H1 (cell line): ENCODE results near the gene VSTM2L. TPM values are rescaled to one million over a fixed set of nuclear protein-coding genes. Genes with fewer than 3 reads are reported as not detected.

Experiments used
- CTCF ChIA-PET: fragments of 300-600 bp; sonication (Branson Sonifier 250); formaldehyde crosslinking; loops from one replicate; lab custom pipeline; 2021; ENCODE audit not compliant: partially characterized antibody; lab: Charles Lee
- POLR2A ChIA-PET: fragments of 300-600 bp; sonication (Branson Sonifier 250); formaldehyde crosslinking; loops from one replicate; lab custom pipeline; 2021; ENCODE audit warnings: inconsistent platforms; ENCODE audit not compliant: partially characterized antibody; lab: Charles Lee
- DNase-seq, 2 experiments: peaks; one replicate each; pipeline versions ENCODE4 v3.0.0 to v3.0.0-alpha.2; 2010 to 2022; ENCODE audit warnings: low spot score in 2 of 2, low read depth in 1 of 2, mixed read lengths in 1 of 2
- FAIRE-seq: peaks from 2 replicates; lab custom pipeline; 2011; peaks lifted over from hg19 to GRCh38; lab: Jason Lieb, UNC
- H2AFZ ChIP-seq: 2 replicates; pipeline ENCODE4 v1.8.1; 2012; ENCODE audit warnings: low read length, inconsistent platforms
- H2AK5ac ChIP-seq: 2 replicates; pipeline ENCODE4 v1.6.1; 2013; ENCODE audit warnings: low read depth, low read length
- H2BK120ac ChIP-seq: replicated peaks from 2 replicates; pipeline ENCODE3; 2013; ENCODE audit warnings: low read depth, low read length, inconsistent platforms
- H2BK12ac ChIP-seq: 2 replicates; pipeline ENCODE4 v1.6.1; 2013; ENCODE audit warnings: low read depth, low read length
- H2BK15ac ChIP-seq: 2 replicates; pipeline ENCODE4 v1.6.1; 2013; ENCODE audit warnings: low read length
- H2BK20ac ChIP-seq: 2 replicates; pipeline ENCODE4 v1.6.1; 2013; ENCODE audit warnings: low read length
- H2BK5ac ChIP-seq: 2 replicates; pipeline ENCODE4 v1.6.1; 2013; ENCODE audit warnings: low read depth, low read length
- H3K14ac ChIP-seq: 2 replicates; pipeline ENCODE4 v1.6.1; 2013; ENCODE audit warnings: inconsistent platforms; ENCODE audit not compliant: insufficient read length
- H3K18ac ChIP-seq: 2 replicates; pipeline ENCODE4 v1.6.1; 2013; ENCODE audit warnings: low read length; ENCODE audit errors: extremely low read depth
- H3K23ac ChIP-seq: 2 replicates; pipeline ENCODE4 v1.6.1; 2013; ENCODE audit warnings: inconsistent platforms; ENCODE audit not compliant: insufficient read length
- H3K23me2 ChIP-seq: 2 replicates; pipeline ENCODE4 v1.6.1; 2013; ENCODE audit warnings: low read depth, low read length
- H3K27ac ChIP-seq: 2 replicates; pipeline ENCODE4 v1.6.1; 2011; ENCODE audit warnings: low read depth, low read length, inconsistent platforms
- H3K27me3 ChIP-seq, 4 experiments: replicated peaks in 1 of 4; 1 replicate in 1 of 4; 2 replicates in 3 of 4; pipeline versions ENCODE4 v1.6.1 to v1.8.1; 2011 to 2013; ENCODE audit warnings: low read length in 3 of 4, mild to moderate bottlenecking in 3 of 4, inconsistent platforms in 2 of 4, mixed read lengths in 2 of 4, moderate library complexity in 1 of 4; ENCODE audit not compliant: control insufficient read depth in 3 of 4, insufficient read depth in 3 of 4; ENCODE audit errors: extremely low read depth in 1 of 4
- H3K36me3 ChIP-seq, 4 experiments: 2 replicates each; pipeline versions ENCODE4 v1.6.1 to v1.8.1; 2011 to 2013; ENCODE audit warnings: mild to moderate bottlenecking in 4 of 4, low read length in 3 of 4, moderate library complexity in 2 of 4, control low read depth in 1 of 4, inconsistent platforms in 1 of 4; ENCODE audit not compliant: insufficient read depth in 4 of 4, control insufficient read depth in 2 of 4
- H3K4ac ChIP-seq: replicated peaks from 2 replicates; pipeline ENCODE3; 2013; ENCODE audit warnings: low read length, low read depth, mixed read lengths, inconsistent platforms; ENCODE audit not compliant: insufficient read length
- H3K4me1 ChIP-seq, 4 experiments: replicated peaks in 1 of 4; 1 replicate in 1 of 4; 2 replicates in 3 of 4; pipeline versions ENCODE4 v1.6.1 to v1.8.1; 2011 to 2013; ENCODE audit warnings: low read length in 3 of 4, inconsistent platforms in 2 of 4, mixed read lengths in 1 of 4; ENCODE audit not compliant: insufficient read depth in 4 of 4, control insufficient read depth in 3 of 4
- H3K4me2 ChIP-seq, 2 experiments: 2 replicates each; pipeline versions ENCODE4 v1.6.1 to v1.8.1; 2011 to 2013; ENCODE audit warnings: low read depth in 2 of 2, low read length in 2 of 2, control low read depth in 1 of 2, inconsistent platforms in 1 of 2, mild to moderate bottlenecking in 1 of 2; ENCODE audit not compliant: insufficient read depth in 1 of 2
- H3K4me3 ChIP-seq, 4 experiments: fragments of 200-600, 300-600 bp in 1 of 4; sonication (generic), shearing (Covaris generic), sonication (Bioruptor Twin) in 1 of 4; 2 replicates each; pipeline versions ENCODE4 v1.5.1 to v1.8.1; 2011 to 2016; ENCODE audit warnings: low read length in 4 of 4, low read depth in 3 of 4, control low read depth in 2 of 4, inconsistent platforms in 2 of 4, mild to moderate bottlenecking in 2 of 4, mixed read lengths in 1 of 4, moderate library complexity in 1 of 4; ENCODE audit not compliant: insufficient read depth in 2 of 4; ENCODE audit errors: extremely low read depth in 1 of 4
- H3K56ac ChIP-seq: replicated peaks from 2 replicates; pipeline ENCODE3; 2013; ENCODE audit warnings: low read depth, mild to moderate bottlenecking, mixed read lengths, low read length, inconsistent platforms; ENCODE audit not compliant: insufficient read length
- H3K79me1 ChIP-seq: 2 replicates; pipeline ENCODE4 v1.6.1; 2013; ENCODE audit warnings: low read depth, low read length, control low read depth
- H3K79me2 ChIP-seq, 2 experiments: 2 replicates each; pipeline versions ENCODE4 v1.6.1 to v1.8.1; 2012 to 2013; ENCODE audit warnings: low read length in 2 of 2, mild to moderate bottlenecking in 2 of 2, inconsistent platforms in 1 of 2; ENCODE audit not compliant: insufficient read depth in 2 of 2, control insufficient read depth in 1 of 2
- H3K9ac ChIP-seq, 4 experiments: replicated peaks in 1 of 4; 1 replicate in 1 of 4; 2 replicates in 3 of 4; pipeline versions ENCODE4 v1.6.1 to v1.8.1; 2011 to 2013; ENCODE audit warnings: low read depth in 3 of 4, low read length in 3 of 4, control low read depth in 2 of 4, mild to moderate bottlenecking in 2 of 4, moderate library complexity in 2 of 4, inconsistent platforms in 1 of 4; ENCODE audit errors: extremely low read depth in 1 of 4
- H3K9me3 ChIP-seq, 2 experiments: 2 replicates each; pipeline versions ENCODE4 v1.6.1 to v1.8.1; 2012 to 2013; ENCODE audit warnings: mild to moderate bottlenecking in 2 of 2, moderate library complexity in 2 of 2, control low read depth in 1 of 2, inconsistent platforms in 1 of 2, low read depth in 1 of 2, low read length in 1 of 2, mixed read lengths in 1 of 2; ENCODE audit not compliant: insufficient read depth in 2 of 2
- H4K20me1 ChIP-seq, 2 experiments: replicated peaks in 1 of 2; 2 replicates each; pipeline versions ENCODE3 to v1.8.1; 2011 to 2013; ENCODE audit warnings: inconsistent platforms in 2 of 2, low read length in 2 of 2, mild to moderate bottlenecking in 1 of 2; ENCODE audit not compliant: insufficient read depth in 2 of 2, control insufficient read depth in 1 of 2
- H4K5ac ChIP-seq: 2 replicates; pipeline ENCODE4 v1.6.1; 2013; ENCODE audit warnings: low read length, low read depth, mixed read lengths, inconsistent platforms; ENCODE audit not compliant: insufficient read length
- H4K8ac ChIP-seq: 2 replicates; pipeline ENCODE4 v1.8.0; 2013; ENCODE audit warnings: mild to moderate bottlenecking, moderate library complexity, low read length, inconsistent platforms; ENCODE audit not compliant: insufficient read depth; ENCODE audit errors: extremely low read depth
- H4K91ac ChIP-seq: replicated peaks from 2 replicates; pipeline ENCODE3; 2013; ENCODE audit warnings: low read length, mixed read lengths, inconsistent platforms; ENCODE audit not compliant: insufficient read length
- ASH2L ChIP-seq: fragments of 200-600, 300-600 bp; sonication (generic); IDR thresholded peaks from one replicate; pipeline ENCODE4 v1.7.1; 2017; ENCODE audit warnings: low read length
- CTCF ChIP-seq, 3 experiments: IDR thresholded peaks; 1 replicate in 2 of 3; 2 replicates in 1 of 3; pipeline versions ENCODE4 v1.5.1 to v1.6.1; 2011; ENCODE audit warnings: low read length in 3 of 3, mild to moderate bottlenecking in 3 of 3, inconsistent platforms in 2 of 3, low read depth in 1 of 3, moderate library complexity in 1 of 3; ENCODE audit not compliant: insufficient read depth in 1 of 3; ENCODE audit errors: control extremely low read depth in 1 of 3
- RAD21 ChIP-seq, 2 experiments: IDR thresholded peaks in 1 of 2; conservative IDR thresholded peaks in 1 of 2; 2 replicates each; pipeline ENCODE4 v1.6.1; 2011; ENCODE audit warnings: low read depth in 2 of 2, low read length in 2 of 2, improper control_type of control experiment in 1 of 2, inconsistent platforms in 1 of 2, mild to moderate bottlenecking in 1 of 2, moderate library complexity in 1 of 2
- WGBS, 2 experiments: shearing (Covaris generic) in 1 of 2; methylation state at CpG; one replicate each; pipeline versions ENCODE4 v1.1.6 to v1.1.7; 2013 to 2015; ENCODE audit warnings: low lambda C conversion rate in 2 of 2, mixed read lengths in 2 of 2, inconsistent platforms in 1 of 2, low coverage in 1 of 2, missing lambda C conversion rate in 1 of 2; ENCODE audit not compliant: insufficient replicate concordance in 2 of 2, insufficient coverage in 1 of 2, insufficient read length in 1 of 2; ENCODE audit errors: extremely low coverage in 1 of 2, missing lambda C conversion rate in 1 of 2; 5-methylcytosine and 5-hydroxymethylcytosine counted together
- polyA plus RNA-seq, 7 experiments: library from polyadenylated mRNA; depleted of rRNA in 3 of 7; stranded (reverse) in 5 of 7; unstranded in 2 of 7; fragments of >200 nt in 5 of 7; fragments of 200-250 nt in 2 of 7; gene quantifications; 1 replicate in 5 of 7; 2 replicates in 1 of 7; 4 replicates in 1 of 7; pipeline versions ENCODE4 v1.2.1 to v1.2.3, GENCODE V29; 2011 to 2013; ENCODE audit warnings: missing spikeins in 2 of 7, mixed read lengths in 2 of 7
- total RNA-seq: library from RNA; stranded (reverse); fragmentation: NEBNext Ultra II Directional; extraction: Animal tissue kit (Norgen Biotek cat#: 25700); gene quantifications from 2 replicates; pipeline ENCODE4 v1.2.1, GENCODE V29; 2021

Gene VSTM2L
- total and polyA plus RNA-seq, 2 of the 8 experiments (the other 6 are each of a cell fraction or from before 2014, with no cell fraction given): 1.3 to 3.2 TPM

- no peaks in the 10 kb centered on the region; a peak in 2 of 7 replicates for H3K4me1 ChIP-seq
- no peak overlapping the region for H3K4ac ChIP-seq
- H3K23me2 ChIP-seq: no peaks in the 10 kb centered on the region
- H3K27ac ChIP-seq: no peak overlapping the region
- TF ChIP-seq CTCF (IDR thresholded peaks at IDR 0.05; ENCODE audit: control extremely low read depth in 1 of 3, insufficient read depth in 1 of 3, low read depth in 1 of 3, low read length in 3 of 3) (peak; percentile 43 to 50 (median 43)), RAD21 (IDR thresholded peaks at IDR 0.05 in 1 of 2, conservative IDR thresholded peaks at IDR 0.05 in 1 of 2; ENCODE audit: low read depth in 2 of 2, low read length in 2 of 2) (peak; percentile 61 to 62), ASH2L (no peak)
- 72% methylated on average over 5 of the region's 5 CpGs; no CpG with 5 or more reads in 1 of the 2 experiments for WGBS, 2 experiments
- no peak overlapping the region for H3K9ac ChIP-seq
- H3K79me1 ChIP-seq: no peaks in the 10 kb centered on the region
- H2BK20ac ChIP-seq: no peak overlapping the region
- no peak overlapping the region for H3K14ac ChIP-seq
- H2BK15ac ChIP-seq: 0 out of 2 replicates have a peak overlapping the region, but pooled peaks have one; percentile 36
- POLR2A ChIA-PET: interaction anchor here (1.0 kb wide), 1 partner anchor 10 kb away, joined by 3 read pairs; no protein-coding TSS in a partner anchor
- H4K8ac ChIP-seq: no peak overlapping the region
- peaks cover 3 to 10% of the 10 kb centered on the region in 2 experiments for H4K20me1 ChIP-seq
- H3K4me2 ChIP-seq: no peak overlapping the region
- no peak for FAIRE-seq
- no peak overlapping the region for H3K18ac ChIP-seq
- H3K4me3 ChIP-seq: no peak overlapping the region
- no peak overlapping the region for H3K23ac ChIP-seq
- no peak overlapping the region for H4K91ac ChIP-seq
- H2BK12ac ChIP-seq: no peak overlapping the region
- CTCF ChIA-PET: interaction anchor here (0.6 to 5.3 kb wide), 26 partner anchors 9 to 464 kb away, joined by 3 to 32 read pairs (median 4); partner anchors contain the start of gene VSTM2L
- H2BK120ac ChIP-seq: no peak overlapping the region
- no peak overlapping the region for H2AK5ac ChIP-seq
- peaks cover 4 to 54% (median 31%) of the 10 kb centered on the region in 4 experiments; a peak in 7 of 8 replicates for H3K36me3 ChIP-seq
- no peak overlapping the region for H4K5ac ChIP-seq
- H2AFZ ChIP-seq: no peak overlapping the region
- no peak overlapping the region for H2BK5ac ChIP-seq
- no peak for DNase-seq
- H3K56ac ChIP-seq: no peak overlapping the region
- H3K27me3 ChIP-seq: no peaks in the 10 kb centered on the region
- H3K9me3 ChIP-seq: no peaks in the 10 kb centered on the region
- no peaks in the 10 kb centered on the region for H3K79me2 ChIP-seq
Measured at GRCh38 chr20:37992802-37993409, 90.0 kb downstream of the VSTM2L start.
